OCI-LY7 (cell line): ENCODE measurements around the gene TSPOAP1. TPM values are rescaled to one million over a fixed set of nuclear protein-coding genes. Genes with fewer than 3 reads are reported as not detected.

Experiments
- BruUV-seq: library from RNA; stranded (reverse); fragments of 400-500 nt; replicated peaks from 2 replicates; lab custom pipeline; 2021; lab: Mats Ljungman, UMichigan
- CTCF ChIA-PET: fragments of 300-600 bp; sonication (Branson Sonifier 250); formaldehyde crosslinking; loops from one replicate; lab custom pipeline; 2022; ENCODE audit warnings: antibody characterized with exemption; ENCODE audit not compliant: unreplicated experiment; lab: Charles Lee
- POLR2A ChIA-PET: fragments of 300-600 bp; sonication (Branson Sonifier 250); formaldehyde crosslinking; loops from one replicate; lab custom pipeline; 2022; ENCODE audit warnings: antibody characterized with exemption; lab: Charles Lee
- DNase-seq: peaks from one replicate; pipeline ENCODE4 v3.0.0-alpha.2; 2015; ENCODE audit warnings: low spot score
- H2AFZ ChIP-seq: fragments of 200-600 bp; sonication (generic), shearing (Covaris generic); 2 replicates; pipeline ENCODE4 v1.6.1; 2014; ENCODE audit warnings: mild to moderate bottlenecking, antibody characterized with exemption, low read length, moderate library complexity
- H3K27ac ChIP-seq: fragments of 200-600 bp; sonication (generic); 2 replicates; pipeline ENCODE4 v1.5.1; 2014; ENCODE audit warnings: mixed run types, low read depth, mild to moderate bottlenecking, moderate library complexity, low read length, inconsistent platforms; ENCODE audit not compliant: poor library complexity, severe bottlenecking
- H3K36me3 ChIP-seq: fragments of 200-600 bp; sonication (generic); 2 replicates; pipeline ENCODE4 v1.6.1; 2014; ENCODE audit warnings: mild to moderate bottlenecking, antibody characterized with exemption, low read length, moderate library complexity, mixed read lengths; ENCODE audit not compliant: insufficient read depth
- H3K4me1 ChIP-seq: fragments of 200-600 bp; sonication (generic); 2 replicates; pipeline ENCODE4 v1.5.1; 2014; ENCODE audit warnings: mild to moderate bottlenecking, low read length; ENCODE audit not compliant: insufficient read depth, poor library complexity, severe bottlenecking
- H3K4me2 ChIP-seq: fragments of 200-600 bp; sonication (generic); 2 replicates; pipeline ENCODE4 v1.6.1; 2014; ENCODE audit warnings: mild to moderate bottlenecking, low read length
- H3K4me3 ChIP-seq: fragments of 200-600 bp; sonication (generic); 2 replicates; pipeline ENCODE4 v1.5.1; 2014; ENCODE audit warnings: mild to moderate bottlenecking, low read depth, low read length; ENCODE audit not compliant: poor library complexity, severe bottlenecking
- H3K79me2 ChIP-seq: fragments of 200-600 bp; sonication (generic); 2 replicates; pipeline ENCODE4 v1.6.1; 2016; ENCODE audit warnings: low read depth, mild to moderate bottlenecking, low read length, moderate library complexity, mixed read lengths; ENCODE audit not compliant: insufficient read depth
- H3K9me2 ChIP-seq: fragments of 200-600 bp; sonication (generic); 2 replicates; pipeline ENCODE4 v1.6.1; 2016; ENCODE audit warnings: mild to moderate bottlenecking, low read length, mixed read lengths; ENCODE audit not compliant: insufficient read depth
- H3K9me3 ChIP-seq: fragments of 200-600 bp; sonication (generic); 2 replicates; pipeline ENCODE4 v1.6.1; 2014; ENCODE audit warnings: mild to moderate bottlenecking, mixed run types, low read length, mixed read lengths
- H4K20me1 ChIP-seq: fragments of 200-600 bp; sonication (generic); 2 replicates; pipeline ENCODE4 v1.6.1; 2014; ENCODE audit warnings: mild to moderate bottlenecking, antibody characterized with exemption, low read length, moderate library complexity, mixed read lengths; ENCODE audit not compliant: insufficient read depth
- CTCF ChIP-seq: fragments of 200-600 bp; sonication (generic); conservative IDR thresholded peaks from 2 replicates; pipeline ENCODE4 v1.5.1; 2014; ENCODE audit warnings: mild to moderate bottlenecking, antibody characterized with exemption, low read length, moderate library complexity, mixed read lengths
- EZH2phosphoT487 ChIP-seq: fragments of 200-600 bp; sonication (generic); IDR thresholded peaks from 2 replicates; pipeline ENCODE4 v1.6.1; 2018; ENCODE audit warnings: low read depth, borderline replicate concordance, mild to moderate bottlenecking, mixed run types, antibody characterized with exemption, low read length, moderate library complexity, mixed read lengths
- intact Hi-C: fragments of 100-400 bp; cut with micrococcal nuclease; formaldehyde crosslinking; loops from one replicate; pipeline ENCODE4 v1.10.0; 2022; ENCODE audit not compliant: unreplicated experiment
- total RNA-seq, 2 experiments: library from RNA; depleted of rRNA in 1 of 2; stranded (reverse); fragments of >200 nt in 1 of 2; shearing (Covaris generic) in 1 of 2; gene quantifications; 2 replicates each; pipeline ENCODE4 v1.2.3, GENCODE V29; 2014 to 2022

Gene TSPOAP1
- total RNA-seq, 2 experiments from 2014 or later, result 24.0 to 50.6 TPM

GRCh38 chr17:58336456-58337209, 8.0 kb upstream of the TSPOAP1 start:
- Histone ChIP-seq H3K4me2 (peak overlapping the region; percentile 100), H2AFZ (no peak overlapping the region), H3K79me2 (peaks cover 65% of the 10 kb centered on the region), H3K27ac (peak overlapping the region; percentile 99), H3K4me1 (peaks cover 85% of the 10 kb centered on the region), H3K36me3 (peaks cover 19% of the 10 kb centered on the region), H4K20me1 (0 out of 2 replicates have a peak, but pooled peaks cover 6% of the 10 kb centered on the region), H3K9me2 (no peaks in the 10 kb centered on the region), H3K4me3 (peak overlapping the region; percentile 98), H3K9me3 (no peaks in the 10 kb centered on the region)
- no peak for TF ChIP-seq EZH2phosphoT487
- TF ChIP-seq CTCF, result no peak
- intact Hi-C loops, result loop anchor here (10.0 kb wide), 2 partner anchors 712 to 818 kb away; partner anchors contain the start of genes PRR11 and SKA2
- ChIA-PET POLR2A (interaction anchor here (0.5 to 8.0 kb wide), 11 partner anchors 7 to 1535 kb away, joined by 3 to 179 read pairs (median 9); partner anchors contain the start of genes RNF43, SUPT4H1 and TSPOAP1), CTCF (interaction anchor here (0.6 to 1.6 kb wide), 4 partner anchors 8 to 34 kb away, joined by 3 to 7 read pairs (median 4); partner anchors contain the start of gene TSPOAP1)
- no TSS peak for BruUV-seq
- peak; percentile 83 for DNase-seq

GRCh38 chr17:58335779-58336455, 7.3 kb upstream of the TSPOAP1 start:
- peak overlapping the region; percentile 100 for H3K4me2 ChIP-seq
- H3K9me2 ChIP-seq, result no peaks in the 10 kb centered on the region
- peaks cover 65% of the 10 kb centered on the region for H3K79me2 ChIP-seq
- CTCF ChIA-PET, result interaction anchor here (0.6 to 1.6 kb wide), 3 partner anchors 9 to 34 kb away, joined by 3 to 7 read pairs (median 4); partner anchors contain the start of gene SUPT4H1
- peak; percentile 89 for DNase-seq
- peak overlapping the region; percentile 99 for H3K27ac ChIP-seq
- no TSS peak for BruUV-seq
- TF ChIP-seq CTCF (no peak), EZH2phosphoT487 (no peak)
- intact Hi-C loops, result loop anchor here (10.0 kb wide), 2 partner anchors 711 to 819 kb away; partner anchors contain the start of genes PRR11 and SKA2
- 0 out of 2 replicates have a peak, but pooled peaks cover 6% of the 10 kb centered on the region for H4K20me1 ChIP-seq
- H3K4me3 ChIP-seq, result peak overlapping the region; percentile 98
- peaks cover 19% of the 10 kb centered on the region for H3K36me3 ChIP-seq
- no peak overlapping the region for H2AFZ ChIP-seq
- POLR2A ChIA-PET, result interaction anchor here (0.5 to 8.0 kb wide), 8 partner anchors 7 to 1536 kb away, joined by 3 to 179 read pairs (median 14); partner anchors contain the start of genes RNF43 and SUPT4H1
- H3K9me3 ChIP-seq, result no peaks in the 10 kb centered on the region
- peaks cover 77% of the 10 kb centered on the region for H3K4me1 ChIP-seq
